ENCODE data around the gene DDB1.
"Not testable (repeated sequence)": the region's sequence is repeated elsewhere in the genome, so short reads cannot be mapped to it uniquely, and the experiment has no call there.

DDB1 gene

GRCh38 chr11:61270354-61271076, 62.4 kb downstream of the DDB1 start:
- no peak for DNase-seq (ENCODE audit: low read depth in 2 of 2)

GRCh38 chr11:61268588-61269250, 64.2 kb downstream of the DDB1 start:
- DNase-seq (ENCODE audit: low read depth in 2 of 2) = no peak

- DNase-seq (ENCODE audit: low read depth in 2 of 2) = no peak
Measured at GRCh38 chr11:61267437-61267841, 65.5 kb downstream of the DDB1 start.

GRCh38 chr11:61266602-61267001, 66.3 kb downstream of the DDB1 start:
- DNase-seq (ENCODE audit: low read depth in 2 of 2) = no peak

- DNase-seq (ENCODE audit: low read depth in 2 of 2) = no peak
Measured at GRCh38 chr11:61265357-61265756, 67.5 kb downstream of the DDB1 start.

- DNase-seq (ENCODE audit: low read depth in 2 of 2) = no peak
Measured at GRCh38 chr11:61264795-61265194, 68.1 kb downstream of the DDB1 start.

GRCh38 chr11:61264371-61264770, 68.5 kb downstream of the DDB1 start:
- DNase-seq (ENCODE audit: low read depth in 2 of 2) = no peak

- no peak for DNase-seq (ENCODE audit: low read depth in 2 of 2)
Measured at GRCh38 chr11:61259363-61259762, 73.5 kb downstream of the DDB1 start.

GRCh38 chr11:61258546-61258945, 74.4 kb downstream of the DDB1 start:
- no peak for DNase-seq (ENCODE audit: low read depth in 2 of 2)

- no peak for DNase-seq (ENCODE audit: low read depth in 2 of 2)
Measured at GRCh38 chr11:61256710-61257482, 76.0 kb downstream of the DDB1 start.

GRCh38 chr11:61254403-61255025, 78.4 kb downstream of the DDB1 start:
- DNase-seq (ENCODE audit: low read depth in 2 of 2) = peak; percentile 35 to 49

GRCh38 chr11:61252332-61252731, 80.6 kb downstream of the DDB1 start:
- DNase-seq (ENCODE audit: low read depth in 2 of 2) = not testable (repeated sequence)

- not testable (repeated sequence) for DNase-seq (ENCODE audit: low read depth in 2 of 2)
Measured at GRCh38 chr11:61250796-61251765, 81.8 kb downstream of the DDB1 start.

Measured in stimulated activated CD4-positive, alpha-beta T cell treated with anti-CD3 and anti-CD28 coated beads, Interleukin-1b, Interleukin-23, amount 100 ng/mL, for 4 hours (primary cell).